Nephron (organoid): ENCODE measurements around the gene HDAC4.
A peak's percentile ranks its signal among the peaks of the same experiment; 100 is the strongest.

Experiments
- H3K27ac Mint-ChIP-seq, 3 experiments: 2 replicates each; pipeline ENCODE4 v1.8.0; 2020; ENCODE audit warnings: mixed read lengths in 3 of 3, mild to moderate bottlenecking in 2 of 3, moderate library complexity in 1 of 3
- H3K27me3 Mint-ChIP-seq: 2 replicates; pipeline ENCODE4 v1.8.0; 2021; ENCODE audit warnings: low read depth, mild to moderate bottlenecking, moderate library complexity, mixed read lengths
- H3K36me3 Mint-ChIP-seq: 2 replicates; pipeline ENCODE4 v1.8.0; 2020; ENCODE audit warnings: low read depth, mixed read lengths
- H3K4me1 Mint-ChIP-seq: 2 replicates; pipeline ENCODE4 v1.8.0; 2020; ENCODE audit warnings: mixed read lengths
- H3K4me3 Mint-ChIP-seq, 3 experiments: 2 replicates each; pipeline ENCODE4 v1.8.0; 2020; ENCODE audit warnings: mild to moderate bottlenecking in 3 of 3, mixed read lengths in 3 of 3, moderate library complexity in 2 of 3
- H3K9me3 Mint-ChIP-seq: 2 replicates; pipeline ENCODE4 v1.8.0; 2020; ENCODE audit warnings: mixed read lengths
- CTCF ChIP-seq, 3 experiments: fragments of 200-600 bp; sonication (generic); IDR thresholded peaks; one replicate each; pipeline ENCODE4 v1.5.0; 2021; ENCODE audit warnings: antibody characterized with exemption in 3 of 3; ENCODE audit not compliant: unreplicated experiment in 3 of 3

HDAC4 gene

GRCh38 chr2:239249048-239249447 is 151.8 kb downstream of the HDAC4 start:
- peak overlapping the region in 2 of 3 experiments; percentile 32 to 85 for H3K27ac Mint-ChIP-seq
- no peaks in the 10 kb centered on the region for H3K9me3 Mint-ChIP-seq
- TF ChIP-seq CTCF (IDR thresholded peaks at IDR 0.05; ENCODE audit: unreplicated experiment in 3 of 3): no peak
- no peak overlapping the region for H3K4me3 Mint-ChIP-seq
- no peaks in the 10 kb centered on the region for H3K36me3 Mint-ChIP-seq
- H3K27me3 Mint-ChIP-seq: no peaks in the 10 kb centered on the region
- H3K4me1 Mint-ChIP-seq: peaks cover 75% of the 10 kb centered on the region

- no peak for TF ChIP-seq CTCF (IDR thresholded peaks at IDR 0.05; ENCODE audit: unreplicated experiment in 3 of 3)
- Mint-ChIP-seq H3K9me3 (no peaks in the 10 kb centered on the region), H3K4me1 (peaks cover 60% of the 10 kb centered on the region), H3K36me3 (no peaks in the 10 kb centered on the region), H3K27me3 (no peaks in the 10 kb centered on the region), H3K27ac (peak overlapping the region; percentile 88 to 94 (median 92)), H3K4me3 (peak overlapping the region in 2 of 3 experiments; percentile 4 to 31)
These were observed 153.2 kb downstream of the HDAC4 start for GRCh38 chr2:239247401-239248245.

- Mint-ChIP-seq H3K9me3 (no peaks in the 10 kb centered on the region), H3K4me3 (no peak overlapping the region), H3K27ac (peak overlapping the region; percentile 88 to 94 (median 92)), H3K27me3 (no peaks in the 10 kb centered on the region), H3K36me3 (no peaks in the 10 kb centered on the region), H3K4me1 (peaks cover 56% of the 10 kb centered on the region)
- no peak for TF ChIP-seq CTCF (IDR thresholded peaks at IDR 0.05; ENCODE audit: unreplicated experiment in 3 of 3)
These were observed 154.1 kb downstream of the HDAC4 start for GRCh38 chr2:239246723-239247122.

GRCh38 chr2:239245872-239246721 is 154.7 kb downstream of the HDAC4 start:
- Mint-ChIP-seq H3K36me3 (no peaks in the 10 kb centered on the region), H3K4me1 (peaks cover 56% of the 10 kb centered on the region), H3K9me3 (no peaks in the 10 kb centered on the region), H3K27ac (peak overlapping the region; percentile 88 to 94 (median 92)), H3K4me3 (peak overlapping the region in 2 of 3 experiments; percentile 3 to 29), H3K27me3 (no peaks in the 10 kb centered on the region)
- TF ChIP-seq CTCF (IDR thresholded peaks at IDR 0.05; ENCODE audit: unreplicated experiment in 3 of 3): no peak

GRCh38 chr2:239245107-239245506 is 155.7 kb downstream of the HDAC4 start:
- Mint-ChIP-seq H3K9me3 (no peaks in the 10 kb centered on the region), H3K4me3 (no peak overlapping the region), H3K27me3 (no peaks in the 10 kb centered on the region), H3K36me3 (no peaks in the 10 kb centered on the region), H3K27ac (peak overlapping the region; percentile 88 to 94 (median 92)), H3K4me1 (peaks cover 64% of the 10 kb centered on the region)
- TF ChIP-seq CTCF (IDR thresholded peaks at IDR 0.05; ENCODE audit: unreplicated experiment in 3 of 3): no peak
